ENCODE results near the gene PRKAR1B. TPM values are rescaled to one million over a fixed set of nuclear protein-coding genes. Genes with fewer than 3 reads are reported as not detected.

PRKAR1B gene
- total and polyA plus RNA-seq, 7 experiments from 2014 or later: 16.1 to 51.4 (median 28.7) TPM

DNA sequence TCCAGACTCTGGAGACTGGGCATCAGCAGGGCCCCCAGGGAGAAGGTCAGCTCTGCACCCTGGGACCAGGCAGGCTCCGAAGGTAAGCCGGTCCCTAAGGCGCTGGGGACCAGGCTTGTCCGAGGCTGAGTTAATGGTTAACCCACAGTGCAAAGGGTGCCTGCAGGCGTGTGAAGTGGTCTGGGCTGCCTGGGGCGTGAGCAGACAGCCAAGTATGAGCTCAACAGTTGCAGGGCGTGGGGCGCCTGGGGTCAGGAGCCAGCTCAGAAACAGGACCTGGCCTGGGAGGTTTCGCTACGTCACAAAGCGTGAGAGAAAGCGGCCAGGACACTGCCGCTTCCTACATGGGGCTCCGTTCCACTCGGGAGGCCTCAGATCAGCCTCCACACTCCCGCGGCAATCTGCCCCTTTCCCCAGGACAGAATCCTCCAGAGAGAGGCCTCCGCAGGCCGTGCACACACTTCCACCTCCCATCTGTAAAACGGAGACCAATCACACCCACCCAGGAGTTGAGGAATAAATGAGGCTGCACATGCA is 223.4 kb downstream of the PRKAR1B start:
- intact Hi-C loops (cut with micrococcal nuclease): no loop called here
- Histone ChIP-seq H3K27ac (ENCODE audit: low read depth, low read length) (no peak overlapping the region), H3K36me3 (ENCODE audit: control insufficient read depth in 2 of 3, insufficient read depth in 3 of 3, low read length in 3 of 3) (no peaks in the 10 kb centered on the region), H3K4me1 (ENCODE audit: control insufficient read depth in 2 of 2, insufficient read depth in 2 of 2, low read length in 2 of 2) (no peaks in the 10 kb centered on the region), H3K4me3 (ENCODE audit: low read length) (no peak overlapping the region), H3K9me3 (ENCODE audit: control insufficient read depth in 2 of 3, low read length in 3 of 3) (no peaks in the 10 kb centered on the region), H3K27me3 (ENCODE audit: control insufficient read depth in 2 of 2, insufficient read depth in 2 of 2, low read length in 2 of 2) (no peaks in the 10 kb centered on the region)
- ChIA-PET CTCF (no interaction called here), POLR2A (no interaction called here)
- Mint-ChIP-seq H3K36me3 (no peaks in the 10 kb centered on the region), H3K9me3 (no peaks in the 10 kb centered on the region), H3K27me3 (no peaks in the 10 kb centered on the region), H3K4me3 (no peak overlapping the region), H3K4me1 (no peaks in the 10 kb centered on the region), H3K27ac (no peak overlapping the region)
- DNase-seq (peak in 1 of 9 donors; percentile 7), ATAC-seq (no peak)

DNA sequence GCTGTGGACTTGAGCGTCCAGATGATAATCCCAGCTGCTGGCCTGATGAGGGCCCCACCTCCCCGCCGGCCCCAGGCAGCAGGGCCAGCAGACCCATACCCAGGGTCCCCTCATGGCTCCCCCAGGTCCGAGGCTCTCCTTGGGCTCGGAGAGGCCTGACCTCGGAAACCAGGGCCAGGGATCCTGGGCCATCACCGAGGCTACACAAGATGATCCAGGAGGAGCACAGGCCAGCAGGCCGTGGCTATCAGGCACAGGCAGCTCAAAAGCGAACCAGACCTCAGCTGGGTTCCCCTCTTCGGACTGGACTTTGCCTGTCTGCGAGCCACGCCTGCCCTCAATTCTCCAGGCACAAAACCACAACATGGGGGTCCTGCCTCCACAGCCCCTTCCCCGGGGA is 224.8 kb downstream of the PRKAR1B start:
- no peak overlapping the region for H3K27ac Mint-ChIP-seq
- peaks cover 0 to 10% (median 5%) of the 10 kb centered on the region in 7 donors for H3K4me1 Mint-ChIP-seq

DNA sequence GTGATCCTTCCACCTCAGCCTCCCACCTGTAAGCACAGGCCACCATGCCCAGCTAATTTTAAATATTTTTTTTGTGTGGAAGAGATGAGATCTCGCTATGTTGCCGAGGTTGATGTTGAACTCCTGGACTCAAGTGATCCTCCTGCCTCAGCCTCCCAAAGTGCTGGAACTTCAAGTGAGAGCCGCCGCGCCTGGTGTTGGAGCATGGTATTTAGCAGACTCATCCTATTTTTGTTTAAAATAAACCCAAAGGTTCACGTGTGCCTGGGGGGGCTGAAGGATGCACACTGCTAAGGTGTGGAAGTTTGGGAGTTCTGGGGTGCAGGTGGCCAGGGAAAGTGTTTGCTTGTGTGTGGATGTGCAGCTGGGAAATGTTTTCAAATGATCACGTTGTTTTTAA is 225.6 kb downstream of the PRKAR1B start:
- Mint-ChIP-seq H3K27ac (no peak overlapping the region), H3K36me3 (peaks cover 0 to 2% (median 0%) of the 10 kb centered on the region in 5 donors), H3K9me3 (no peaks in the 10 kb centered on the region), H3K27me3 (no peaks in the 10 kb centered on the region), H3K4me1 (peaks cover 0 to 11% (median 5%) of the 10 kb centered on the region in 7 donors), H3K4me3 (no peak overlapping the region)
- H3K27ac ChIP-seq (ENCODE audit: low read depth, low read length): no peak overlapping the region
- ChIA-PET CTCF (no interaction called here), POLR2A (no interaction called here)
- H3K27me3 ChIP-seq (ENCODE audit: control insufficient read depth in 2 of 2, insufficient read depth in 2 of 2, low read length in 2 of 2): no peaks in the 10 kb centered on the region
- no peak overlapping the region for H3K4me3 ChIP-seq (ENCODE audit: low read length)
- H3K4me1 ChIP-seq (ENCODE audit: control insufficient read depth in 2 of 2, insufficient read depth in 2 of 2, low read length in 2 of 2): no peaks in the 10 kb centered on the region
- DNase-seq (no peak), ATAC-seq (no peak)
- H3K36me3 ChIP-seq (ENCODE audit: control insufficient read depth in 2 of 3, insufficient read depth in 3 of 3, low read length in 3 of 3): no peaks in the 10 kb centered on the region
- intact Hi-C loops (cut with micrococcal nuclease): no loop called here
- no peaks in the 10 kb centered on the region for H3K9me3 ChIP-seq (ENCODE audit: control insufficient read depth in 2 of 3, low read length in 3 of 3)

More for the DNA sequence above, 224.8 kb downstream of the PRKAR1B start:
- Histone ChIP-seq H3K27me3 (ENCODE audit: control insufficient read depth in 2 of 2, insufficient read depth in 2 of 2, low read length in 2 of 2) (no peaks in the 10 kb centered on the region), H3K27ac (ENCODE audit: low read depth, low read length) (no peak overlapping the region), H3K36me3 (ENCODE audit: control insufficient read depth in 2 of 3, insufficient read depth in 3 of 3, low read length in 3 of 3) (no peaks in the 10 kb centered on the region), H3K4me1 (ENCODE audit: control insufficient read depth in 2 of 2, insufficient read depth in 2 of 2, low read length in 2 of 2) (no peaks in the 10 kb centered on the region), H3K4me3 (ENCODE audit: low read length) (no peak overlapping the region), H3K9me3 (ENCODE audit: control insufficient read depth in 2 of 3, low read length in 3 of 3) (no peaks in the 10 kb centered on the region)
- no peaks in the 10 kb centered on the region for H3K9me3 Mint-ChIP-seq
- H3K4me3 Mint-ChIP-seq: no peak overlapping the region
- no peak for ATAC-seq
- ChIA-PET POLR2A (no interaction called here), CTCF (no interaction called here)
- intact Hi-C loops (cut with micrococcal nuclease): no loop called here
- no peak for DNase-seq
- peaks cover 0 to 2% (median 0%) of the 10 kb centered on the region in 5 donors for H3K36me3 Mint-ChIP-seq
- H3K27me3 Mint-ChIP-seq: no peaks in the 10 kb centered on the region

DNA sequence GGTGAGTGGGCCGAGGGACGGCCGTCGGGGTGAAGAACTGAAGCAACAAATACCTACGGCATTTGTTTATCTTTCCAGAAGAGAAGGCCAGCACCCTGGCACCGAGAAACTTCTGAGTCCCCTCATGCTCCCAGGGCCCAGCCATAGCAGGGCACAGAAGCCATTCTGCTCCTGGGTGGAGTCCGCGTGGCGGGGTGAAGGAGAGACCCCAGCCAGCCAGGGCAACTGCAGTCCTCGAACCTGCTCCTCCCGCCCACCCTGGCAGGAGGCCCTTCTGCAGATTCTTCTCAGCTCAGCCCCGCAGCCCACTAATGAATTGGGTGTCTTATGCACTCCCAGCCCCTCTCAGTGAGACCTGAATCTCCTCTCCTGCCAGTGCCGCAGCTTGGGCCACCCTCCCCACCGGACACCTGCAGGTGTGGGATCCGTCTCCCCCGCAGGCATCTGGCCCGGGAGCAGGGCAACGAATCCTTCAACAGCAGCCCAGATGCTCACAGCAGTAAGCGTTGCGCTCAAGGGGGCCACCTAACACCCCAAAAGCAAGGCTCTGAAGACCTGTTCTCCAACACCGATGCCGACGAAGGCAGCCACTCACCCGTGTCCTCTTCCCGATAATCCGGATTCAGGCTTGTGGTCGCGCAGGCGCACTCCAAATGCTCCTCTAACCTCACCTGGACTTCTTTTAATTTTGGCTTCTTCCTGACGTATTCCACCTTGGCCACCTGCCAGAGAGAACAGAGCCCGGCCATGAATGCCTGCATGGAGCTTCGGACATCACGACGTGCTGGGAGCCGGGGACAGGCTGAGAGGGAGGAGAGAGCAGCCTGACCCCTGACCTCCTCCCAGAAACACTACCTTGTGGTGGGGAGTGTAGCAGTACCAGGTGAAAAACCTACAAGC is 226.3 kb downstream of the PRKAR1B start:
- intact Hi-C loops (cut with micrococcal nuclease): no loop called here
- H3K36me3 ChIP-seq (ENCODE audit: control insufficient read depth in 2 of 3, insufficient read depth in 3 of 3, low read length in 3 of 3): no peaks in the 10 kb centered on the region
- Mint-ChIP-seq H3K27ac (no peak overlapping the region), H3K4me3 (no peak overlapping the region), H3K4me1 (peaks cover 0 to 11% (median 5%) of the 10 kb centered on the region in 7 donors), H3K9me3 (no peaks in the 10 kb centered on the region), H3K36me3 (peaks cover 0 to 2% (median 0%) of the 10 kb centered on the region in 5 donors), H3K27me3 (no peaks in the 10 kb centered on the region)
- ChIA-PET CTCF (no interaction called here), POLR2A (no interaction called here)
- H3K9me3 ChIP-seq (ENCODE audit: control insufficient read depth in 2 of 3, low read length in 3 of 3): no peaks in the 10 kb centered on the region
- H3K27ac ChIP-seq (ENCODE audit: low read depth, low read length): no peak overlapping the region
- no peak for DNase-seq
- H3K4me3 ChIP-seq (ENCODE audit: low read length): no peak overlapping the region
- H3K27me3 ChIP-seq (ENCODE audit: control insufficient read depth in 2 of 2, insufficient read depth in 2 of 2, low read length in 2 of 2): no peaks in the 10 kb centered on the region
- no peak for ATAC-seq
- H3K4me1 ChIP-seq (ENCODE audit: control insufficient read depth in 2 of 2, insufficient read depth in 2 of 2, low read length in 2 of 2): no peaks in the 10 kb centered on the region

DNA sequence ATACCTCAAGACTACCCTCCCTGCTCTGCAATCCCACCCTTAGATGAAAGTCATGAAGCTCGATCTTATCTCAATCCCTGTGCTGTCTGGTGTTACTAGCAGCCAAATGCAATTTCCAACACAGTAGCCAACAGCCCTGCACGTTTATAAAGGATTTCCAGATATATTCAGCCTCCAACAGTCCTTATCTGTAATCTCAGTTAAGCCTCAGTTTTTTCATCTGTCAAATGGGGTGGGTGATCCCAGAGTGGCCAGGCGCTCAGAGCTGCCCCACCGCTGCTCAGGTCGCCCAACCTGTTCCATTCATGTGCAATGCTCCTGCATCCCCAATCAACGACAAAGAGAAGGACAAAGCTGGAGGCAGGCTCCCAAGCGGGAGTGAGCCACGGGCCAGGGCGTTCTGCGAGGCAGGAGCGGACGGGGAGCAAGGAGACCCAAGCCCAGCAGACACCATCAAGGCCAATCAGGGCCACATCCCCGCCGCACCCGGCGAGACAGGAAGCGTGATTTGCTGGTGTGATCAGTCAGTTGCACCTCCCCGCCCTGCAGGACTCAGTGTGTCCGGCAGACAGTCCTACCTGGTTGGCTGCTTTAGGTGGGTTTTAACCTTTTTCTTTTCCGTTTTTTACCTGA is 227.1 kb downstream of the PRKAR1B start:
- intact Hi-C loops (cut with micrococcal nuclease): no loop called here
- Mint-ChIP-seq H3K27me3 (no peaks in the 10 kb centered on the region), H3K36me3 (peaks cover 0 to 2% (median 0%) of the 10 kb centered on the region in 5 donors), H3K4me3 (no peak overlapping the region), H3K9me3 (no peaks in the 10 kb centered on the region), H3K27ac (no peak overlapping the region), H3K4me1 (peaks cover 0 to 11% (median 5%) of the 10 kb centered on the region in 7 donors)
- ATAC-seq (no peak), DNase-seq (no peak)
- Histone ChIP-seq H3K4me3 (ENCODE audit: low read length) (no peak overlapping the region), H3K27me3 (ENCODE audit: control insufficient read depth in 2 of 2, insufficient read depth in 2 of 2, low read length in 2 of 2) (no peaks in the 10 kb centered on the region), H3K27ac (ENCODE audit: low read depth, low read length) (no peak overlapping the region), H3K4me1 (ENCODE audit: control insufficient read depth in 2 of 2, insufficient read depth in 2 of 2, low read length in 2 of 2) (no peaks in the 10 kb centered on the region), H3K36me3 (ENCODE audit: control insufficient read depth in 2 of 3, insufficient read depth in 3 of 3, low read length in 3 of 3) (no peaks in the 10 kb centered on the region), H3K9me3 (ENCODE audit: control insufficient read depth in 2 of 3, low read length in 3 of 3) (no peaks in the 10 kb centered on the region)
- ChIA-PET POLR2A (interaction anchor here (0.5 kb wide), 1 partner anchor 11 kb away, joined by 4 read pairs; no protein-coding TSS in a partner anchor), CTCF (no interaction called here)

Data from naive thymus-derived CD4-positive, alpha-beta T cell (primary cell).